CD14-positive monocyte (primary cell): ENCODE data around the gene ING4. TPM values are rescaled to one million over a fixed set of nuclear protein-coding genes. Genes with fewer than 3 reads are reported as not detected.

Experiments
- DNase-seq, 3 donors: peaks; one replicate each; pipeline ENCODE4 v3.0.0-alpha.2; 2011 to 2022
- H2AFZ ChIP-seq: 2 replicates; pipeline ENCODE4 v1.6.0; 2012; ENCODE audit warnings: mild to moderate bottlenecking, low read depth, low read length, inconsistent platforms; ENCODE audit not compliant: insufficient read depth, poor library complexity, severe bottlenecking
- H3K27ac ChIP-seq, 2 donors: 1 replicate in 1 of 2; 2 replicates in 1 of 2; pipeline ENCODE4 v1.5.1; 2012 to 2013; ENCODE audit warnings: low read length in 2 of 2, control low read depth in 1 of 2, inconsistent platforms in 1 of 2, low read depth in 1 of 2, mild to moderate bottlenecking in 1 of 2
- H3K27me3 ChIP-seq, 2 donors: one replicate each; pipeline versions ENCODE4 v1.6.0 to v1.6.1; 2011 to 2013; ENCODE audit warnings: low read length in 2 of 2; ENCODE audit not compliant: control insufficient read depth in 2 of 2, insufficient read depth in 2 of 2
- H3K36me3 ChIP-seq, 2 donors: replicated peaks in 1 of 2; 1 replicate in 1 of 2; 2 replicates in 1 of 2; pipeline versions ENCODE4 v1.5.1 to v1.6.1; 2012 to 2013; ENCODE audit warnings: low read length in 2 of 2, control low read depth in 1 of 2, inconsistent platforms in 1 of 2, mild to moderate bottlenecking in 1 of 2; ENCODE audit not compliant: insufficient read depth in 2 of 2, control insufficient read depth in 1 of 2
- H3K4me1 ChIP-seq, 2 donors: 1 replicate in 1 of 2; 2 replicates in 1 of 2; pipeline versions ENCODE4 v1.5.1 to v1.6.1; 2012 to 2013; ENCODE audit warnings: low read length in 2 of 2, control low read depth in 1 of 2, inconsistent platforms in 1 of 2, mild to moderate bottlenecking in 1 of 2, moderate library complexity in 1 of 2; ENCODE audit not compliant: insufficient read depth in 2 of 2, control insufficient read depth in 1 of 2
- H3K4me2 ChIP-seq: replicated peaks from 2 replicates; pipeline ENCODE3; 2012; ENCODE audit warnings: low read length, moderate library complexity, mild to moderate bottlenecking; ENCODE audit not compliant: poor library complexity, severe bottlenecking; ENCODE audit errors: extremely low read depth
- H3K4me3 ChIP-seq, 3 experiments: fragments of 200-600 bp in 1 of 3; sonication (generic) in 1 of 3; replicated peaks in 1 of 3; 1 replicate in 2 of 3; 2 replicates in 1 of 3; pipeline ENCODE4 v1.5.1; 2011 to 2013; ENCODE audit warnings: low read length in 3 of 3, mild to moderate bottlenecking in 3 of 3, control low read depth in 2 of 3, low read depth in 2 of 3, inconsistent platforms in 1 of 3, moderate library complexity in 1 of 3
- H3K79me2 ChIP-seq: 2 replicates; pipeline ENCODE4 v1.6.0; 2012; ENCODE audit warnings: mild to moderate bottlenecking, control low read depth, inconsistent platforms, low read length, moderate library complexity; ENCODE audit not compliant: insufficient read depth
- H3K9ac ChIP-seq: 2 replicates; pipeline ENCODE4 v1.6.0; 2017; ENCODE audit warnings: low read length, mild to moderate bottlenecking; ENCODE audit not compliant: insufficient read depth, poor library complexity, severe bottlenecking
- H3K9me3 ChIP-seq, 2 donors: replicated peaks in 1 of 2; 1 replicate in 1 of 2; 2 replicates in 1 of 2; pipeline versions ENCODE4 v1.5.1 to v1.6.1; 2012 to 2013; ENCODE audit warnings: low read length in 2 of 2, control low read depth in 1 of 2; ENCODE audit not compliant: control insufficient read depth in 1 of 2, insufficient read depth in 1 of 2
- H4K20me1 ChIP-seq: 2 replicates; pipeline ENCODE4 v1.6.0; 2012; ENCODE audit warnings: mild to moderate bottlenecking, low read length, control low read depth, moderate library complexity; ENCODE audit not compliant: insufficient read depth
- H3K27ac Mint-ChIP-seq, 7 donors: one replicate each; pipeline ENCODE4 v1.8.0; 2020; ENCODE audit warnings: mild to moderate bottlenecking in 7 of 7, mixed read lengths in 7 of 7, moderate library complexity in 6 of 7, inconsistent platforms in 2 of 7
- H3K27me3 Mint-ChIP-seq, 3 donors: one replicate each; pipeline ENCODE4 v1.8.0; 2021 to 2022; ENCODE audit warnings: low read depth in 3 of 3, mild to moderate bottlenecking in 3 of 3, mixed read lengths in 3 of 3, moderate library complexity in 3 of 3, inconsistent platforms in 1 of 3
- H3K36me3 Mint-ChIP-seq, 2 donors: one replicate each; pipeline ENCODE4 v1.8.0; 2020; ENCODE audit warnings: mixed read lengths in 2 of 2, inconsistent platforms in 1 of 2, mild to moderate bottlenecking in 1 of 2
- H3K4me1 Mint-ChIP-seq: one replicate; pipeline ENCODE4 v1.8.0; 2020; ENCODE audit warnings: mild to moderate bottlenecking, mixed read lengths
- H3K4me3 Mint-ChIP-seq, 2 donors: one replicate each; pipeline ENCODE4 v1.8.0; 2020; ENCODE audit warnings: mild to moderate bottlenecking in 2 of 2, mixed read lengths in 2 of 2, moderate library complexity in 1 of 2
- H3K9me3 Mint-ChIP-seq, 7 donors: one replicate each; pipeline ENCODE4 v1.8.0; 2020 to 2022; ENCODE audit warnings: mixed read lengths in 7 of 7, mild to moderate bottlenecking in 6 of 7, moderate library complexity in 6 of 7, inconsistent platforms in 2 of 7
- WGBS: methylation state at CpG from one replicate; pipeline ENCODE4 v1.1.5; 2013; ENCODE audit warnings: missing lambda C conversion rate; ENCODE audit not compliant: insufficient coverage; 5-methylcytosine and 5-hydroxymethylcytosine counted together
- intact Hi-C, 2 donors: fragments of 100-400 bp; cut with micrococcal nuclease; formaldehyde crosslinking; loops; one replicate each; pipeline versions ENCODE4 v1.15.0 to v1.15.1; 2023
- polyA plus RNA-seq, 3 donors: library from polyadenylated mRNA; depleted of rRNA in 1 of 3; unstranded in 2 of 3; stranded (reverse) in 1 of 3; fragments of 300-500 nt in 2 of 3; fragments of >200 nt in 1 of 3; fragmentation: Illumina TruSeq in 2 of 3; gene quantifications; 1 replicate in 2 of 3; 2 replicates in 1 of 3; pipeline ENCODE4 v1.2.3, GENCODE V29; 2012 to 2021
- TF ChIP-seq, protein P1 (sequence below): fragments of 200-600 bp; IDR thresholded peaks from one replicate; pipeline ENCODE4 v1.8.0; 2022; ENCODE audit warnings: antibody characterized with exemption, mild to moderate bottlenecking

Gene ING4
- polyA plus RNA-seq, 3 donors, result 62.2 to 67.1 (median 64.0) TPM

- Mint-ChIP-seq H3K9me3 (peaks cover 0 to 2% (median 0%) of the 10 kb centered on the region in 7 donors), H3K27me3 (peaks cover 0 to 2% (median 0%) of the 10 kb centered on the region in 3 donors), H3K27ac (peak overlapping the region; percentile 93 to 97 (median 94)), H3K4me1 (peaks cover 62% of the 10 kb centered on the region), H3K4me3 (peak overlapping the region; percentile 70 to 89), H3K36me3 (peaks cover 6 to 12% of the 10 kb centered on the region in 2 donors)
- intact Hi-C loops, result loop anchor here in 1 of 2 donors (10.0 kb wide), 1 partner anchor 51 kb away; no protein-coding TSS in a partner anchor
- Histone ChIP-seq H3K27me3 (no peaks in the 10 kb centered on the region), H3K4me3 (peak overlapping the region; percentile 17 to 72 (median 30)), H3K4me2 (peak overlapping the region; percentile 80), H3K9me3 (no peaks in the 10 kb centered on the region), H3K79me2 (peaks cover 10% of the 10 kb centered on the region), H4K20me1 (no peaks in the 10 kb centered on the region), H3K27ac (peak overlapping the region; percentile 80 to 95), H3K9ac (peak overlapping the region; percentile 60), H3K36me3 (peaks cover 7 to 8% of the 10 kb centered on the region in 2 donors), H2AFZ (peak overlapping the region; percentile 81), H3K4me1 (peaks cover 50 to 77% of the 10 kb centered on the region in 2 donors)
- TF ChIP-seq, protein P1, sequence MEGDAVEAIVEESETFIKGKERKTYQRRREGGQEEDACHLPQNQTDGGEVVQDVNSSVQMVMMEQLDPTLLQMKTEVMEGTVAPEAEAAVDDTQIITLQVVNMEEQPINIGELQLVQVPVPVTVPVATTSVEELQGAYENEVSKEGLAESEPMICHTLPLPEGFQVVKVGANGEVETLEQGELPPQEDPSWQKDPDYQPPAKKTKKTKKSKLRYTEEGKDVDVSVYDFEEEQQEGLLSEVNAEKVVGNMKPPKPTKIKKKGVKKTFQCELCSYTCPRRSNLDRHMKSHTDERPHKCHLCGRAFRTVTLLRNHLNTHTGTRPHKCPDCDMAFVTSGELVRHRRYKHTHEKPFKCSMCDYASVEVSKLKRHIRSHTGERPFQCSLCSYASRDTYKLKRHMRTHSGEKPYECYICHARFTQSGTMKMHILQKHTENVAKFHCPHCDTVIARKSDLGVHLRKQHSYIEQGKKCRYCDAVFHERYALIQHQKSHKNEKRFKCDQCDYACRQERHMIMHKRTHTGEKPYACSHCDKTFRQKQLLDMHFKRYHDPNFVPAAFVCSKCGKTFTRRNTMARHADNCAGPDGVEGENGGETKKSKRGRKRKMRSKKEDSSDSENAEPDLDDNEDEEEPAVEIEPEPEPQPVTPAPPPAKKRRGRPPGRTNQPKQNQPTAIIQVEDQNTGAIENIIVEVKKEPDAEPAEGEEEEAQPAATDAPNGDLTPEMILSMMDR, result no peak
- DNase-seq, result peak; percentile 87 to 94 (median 93)
- WGBS, result 26% methylated on average over 2 of the region's 6 CpGs
Measured at GRCh38 chr12:6644257-6644596, 18.7 kb downstream of the ING4 start.

GRCh38 chr12:6643569-6644256 lies 19.2 kb downstream of the ING4 start:
- Histone ChIP-seq H3K4me3 (peak overlapping the region; percentile 9 to 72 (median 12)), H2AFZ (peak overlapping the region; percentile 81), H4K20me1 (no peaks in the 10 kb centered on the region), H3K9me3 (no peaks in the 10 kb centered on the region), H3K36me3 (peaks cover 7 to 8% of the 10 kb centered on the region in 2 donors), H3K9ac (peak overlapping the region; percentile 60), H3K27ac (peak overlapping the region; percentile 80 to 95), H3K4me2 (peak overlapping the region; percentile 80), H3K27me3 (no peaks in the 10 kb centered on the region), H3K79me2 (peaks cover 10% of the 10 kb centered on the region), H3K4me1 (peaks cover 56 to 83% of the 10 kb centered on the region in 2 donors)
- intact Hi-C loops, result loop anchor here in 1 of 2 donors (10.0 kb wide), 1 partner anchor 51 kb away; no protein-coding TSS in a partner anchor
- peaks cover 0 to 2% (median 0%) of the 10 kb centered on the region in 7 donors for H3K9me3 Mint-ChIP-seq
- TF ChIP-seq, protein P1, result no peak
- peak overlapping the region; percentile 93 to 97 (median 94) for H3K27ac Mint-ChIP-seq
- DNase-seq, result peak; percentile 68 to 88 (median 79)
- peaks cover 67% of the 10 kb centered on the region for H3K4me1 Mint-ChIP-seq
- 0% methylated on average over 3 of the region's 6 CpGs for WGBS
- peaks cover 6 to 11% of the 10 kb centered on the region in 2 donors for H3K36me3 Mint-ChIP-seq
- peak overlapping the region; percentile 70 to 89 for H3K4me3 Mint-ChIP-seq
- peaks cover 0 to 2% (median 0%) of the 10 kb centered on the region in 3 donors for H3K27me3 Mint-ChIP-seq
